HepG2 (cell line): ENCODE data around the gene WSCD1. TPM values are rescaled to one million over a fixed set of nuclear protein-coding genes. Genes with fewer than 3 reads are reported as not detected.

Source experiments
- ATAC-seq: fragments of 200-7000 bp; cut with Tn5 transposase; 3 replicates; pipeline ENCODE4 v1.9.1; 2020; ENCODE audit warnings: mild to moderate bottlenecking, moderate library complexity
- BruUV-seq: library from RNA; stranded (reverse); fragments of 400-500 nt; replicated peaks from 2 replicates; lab custom pipeline; 2021; lab: Mats Ljungman, UMichigan
- CTCF ChIA-PET: fragments of 300-600 bp; formaldehyde crosslinking; extraction: SDS; loops from one replicate; lab custom pipeline; 2021; ENCODE audit warnings: low total read pairs, inconsistent platforms, low intra/inter-chr PET ratio; lab: Yijun Ruan, JAX
- POLR2A ChIA-PET: fragments of 350-600 bp; sonication (Branson Sonifier 250); formaldehyde crosslinking; loops from one replicate; lab custom pipeline; 2020; ENCODE audit warnings: antibody characterized with exemption, inconsistent platforms; lab: Yijun Ruan, JAX
- DNase-seq: peaks from one replicate; pipeline ENCODE4 v3.0.0-alpha.2; 2015; ENCODE audit warnings: low spot score
- FAIRE-seq: peaks from 3 replicates; lab custom pipeline; 2011; peaks lifted over from hg19 to GRCh38; lab: Jason Lieb, UNC
- H2AFZ ChIP-seq: one replicate; pipeline ENCODE4 v1.6.1; 2011; ENCODE audit warnings: low read length, inconsistent platforms
- H3K27ac ChIP-seq: fragments of 300-600 bp; 3 replicates; pipeline ENCODE4 v1.8.0; 2011; ENCODE audit warnings: mixed run types, mild to moderate bottlenecking, mixed read lengths, low read length, inconsistent platforms; ENCODE audit not compliant: insufficient read depth; ENCODE audit errors: extremely low read length
- H3K27me3 ChIP-seq, 2 experiments: fragments of 200-600 bp in 1 of 2; 2 replicates in 1 of 2; 3 replicates in 1 of 2; pipeline versions ENCODE4 v1.6.0 to v1.8.0; 2011; ENCODE audit warnings: low read length in 2 of 2, mild to moderate bottlenecking in 2 of 2, moderate library complexity in 2 of 2, inconsistent platforms in 1 of 2; ENCODE audit not compliant: insufficient read depth in 2 of 2, control insufficient read depth in 1 of 2
- H3K36me3 ChIP-seq, 2 experiments: fragments of 200-600 bp in 1 of 2; replicated peaks in 1 of 2; 2 replicates in 1 of 2; 3 replicates in 1 of 2; pipeline versions ENCODE4 v1.5.1 to v1.8.0; 2011; ENCODE audit warnings: low read length in 2 of 2, inconsistent platforms in 1 of 2; ENCODE audit not compliant: insufficient read depth in 2 of 2, control insufficient read depth in 1 of 2
- H3K4me1 ChIP-seq: 2 replicates; pipeline ENCODE4 v1.5.1; 2012; ENCODE audit warnings: low read length, inconsistent platforms; ENCODE audit not compliant: insufficient read depth
- H3K4me2 ChIP-seq: 2 replicates; pipeline ENCODE4 v1.6.0; 2011; ENCODE audit warnings: low read depth, low read length, inconsistent platforms
- H3K4me3 ChIP-seq, 3 experiments: fragments of 200-600 bp in 1 of 3; sonication (generic), shearing (Covaris generic) in 1 of 3; replicated peaks in 1 of 3; 2 replicates each; pipeline ENCODE4 v1.5.1; 2011 to 2016; ENCODE audit warnings: low read length in 3 of 3, inconsistent platforms in 2 of 3, low read depth in 2 of 3, mild to moderate bottlenecking in 2 of 3, control low read depth in 1 of 3, mixed read lengths in 1 of 3; ENCODE audit not compliant: insufficient read depth in 1 of 3
- H3K79me2 ChIP-seq: one replicate; pipeline ENCODE4 v1.6.1; 2011; ENCODE audit warnings: low read length, inconsistent platforms; ENCODE audit not compliant: insufficient read depth
- H3K9ac ChIP-seq: 2 replicates; pipeline ENCODE4 v1.6.0; 2011; ENCODE audit warnings: mild to moderate bottlenecking, low read depth, low read length, inconsistent platforms; ENCODE audit not compliant: insufficient read depth
- H3K9me3 ChIP-seq: 2 replicates; pipeline ENCODE4 v1.5.1; 2012; ENCODE audit warnings: mild to moderate bottlenecking, low read length
- H4K20me1 ChIP-seq: 2 replicates; pipeline ENCODE4 v1.6.0; 2011; ENCODE audit warnings: inconsistent platforms, mild to moderate bottlenecking, low read length, moderate library complexity; ENCODE audit not compliant: insufficient read depth
- CSRNP1 ChIP-seq: sonication (generic); formaldehyde crosslinking; IDR thresholded peaks from 2 replicates; pipeline ENCODE4 v1.8.1; 2023; ENCODE audit warnings: mild to moderate bottlenecking, missing genetic modification reagents
- GPN1 ChIP-seq: sonication (generic); formaldehyde crosslinking; IDR thresholded peaks from 2 replicates; pipeline ENCODE4 v1.5.1; 2020; ENCODE audit warnings: missing genetic modification reagents, borderline replicate concordance
- NFATC3 ChIP-seq: sonication (generic); formaldehyde crosslinking; IDR thresholded peaks from 2 replicates; pipeline ENCODE4 v1.5.1; 2020; ENCODE audit warnings: mild to moderate bottlenecking, missing genetic modification reagents
- NFYC ChIP-seq: IDR thresholded peaks from 2 replicates; pipeline ENCODE4 v1.6.1; 2016; ENCODE audit warnings: missing genetic modification reagents, missing compliant biosample characterization
- RBM22 ChIP-seq: fragments of 200-400 bp; formaldehyde crosslinking; optimal IDR thresholded peaks from 2 replicates; pipeline ENCODE3; 2017; ENCODE audit warnings: mild to moderate bottlenecking, low read length, moderate library complexity
- REL ChIP-seq: sonication (generic); formaldehyde crosslinking; conservative IDR thresholded peaks from 2 replicates; pipeline ENCODE4 v1.8.0; 2022; ENCODE audit warnings: mild to moderate bottlenecking, missing genetic modification reagents, moderate library complexity
- SMAD3 ChIP-seq: sonication (generic); formaldehyde crosslinking; IDR thresholded peaks from 2 replicates; pipeline ENCODE4 v1.4.0; 2020; ENCODE audit warnings: missing genetic modification reagents
- SMC3 ChIP-seq: IDR thresholded peaks from 2 replicates; pipeline ENCODE4 v1.6.1; 2011; ENCODE audit warnings: low read length, improper control_type of control experiment
- SOX6 ChIP-seq, 2 experiments: fragments of 450-650 bp in 1 of 2; sonication (generic) in 1 of 2; formaldehyde crosslinking in 1 of 2; IDR thresholded peaks; 2 replicates each; pipeline versions ENCODE4 v1.4.0 to v1.6.1; 2017 to 2020; ENCODE audit warnings: antibody characterized with exemption in 1 of 2, mild to moderate bottlenecking in 1 of 2, missing genetic modification reagents in 1 of 2
- SP2 ChIP-seq: sonication (generic); formaldehyde crosslinking; IDR thresholded peaks from 2 replicates; pipeline ENCODE4 v1.5.1; 2020; ENCODE audit warnings: mild to moderate bottlenecking, missing genetic modification reagents
- YEATS2 ChIP-seq: sonication (generic); formaldehyde crosslinking; IDR thresholded peaks from 2 replicates; pipeline ENCODE4 v1.4.0; 2020; ENCODE audit warnings: missing genetic modification reagents, borderline replicate concordance
- ZNF136 ChIP-seq: sonication (generic); formaldehyde crosslinking; IDR thresholded peaks from 2 replicates; pipeline ENCODE4 v1.8.1; 2022; ENCODE audit warnings: low read depth, mild to moderate bottlenecking, moderate library complexity, missing genetic modification reagents
- ZNF24 ChIP-seq: fragments of 450-650 bp; IDR thresholded peaks from 2 replicates; pipeline ENCODE4 v1.6.1; 2017; ENCODE audit warnings: antibody characterized with exemption, mild to moderate bottlenecking
- ZNF619 ChIP-seq: sonication (generic); formaldehyde crosslinking; IDR thresholded peaks from 2 replicates; pipeline ENCODE4 v1.4.0; 2020; ENCODE audit warnings: mild to moderate bottlenecking, missing genetic modification reagents
- ZNF678 ChIP-seq: sonication (generic); formaldehyde crosslinking; IDR thresholded peaks from 2 replicates; pipeline ENCODE4 v1.4.0; 2020; ENCODE audit warnings: mild to moderate bottlenecking, missing genetic modification reagents
- ZNF749 ChIP-seq: sonication (generic); formaldehyde crosslinking; IDR thresholded peaks from 2 replicates; pipeline ENCODE4 v1.8.0; 2022; ENCODE audit warnings: mild to moderate bottlenecking, missing genetic modification reagents, moderate library complexity, borderline replicate concordance
- ZNF782 ChIP-seq: sonication (generic); formaldehyde crosslinking; IDR thresholded peaks from 2 replicates; pipeline ENCODE4 v1.4.0; 2020; ENCODE audit warnings: missing genetic modification reagents, mild to moderate bottlenecking, borderline replicate concordance
- WGBS: methylation state at CpG from one replicate; pipeline ENCODE4 v1.1.6; 2017; ENCODE audit warnings: low lambda C conversion rate; 5-methylcytosine and 5-hydroxymethylcytosine counted together
- in situ Hi-C: cut with HindIII; loops from 2 replicates; pipeline ENCODE4 v1.10.0; 2017; ENCODE audit warnings: low pct_unique_long_range_greater_than_20kb; ENCODE audit not compliant: extremely low pct_ligation_motif_present
- intact Hi-C: fragments of 100-400 bp; cut with micrococcal nuclease; formaldehyde crosslinking; loops from one replicate; pipeline ENCODE4 v1.10.0; 2022; ENCODE audit not compliant: unreplicated experiment
- polyA plus RNA-seq, 8 experiments: library from polyadenylated mRNA; depleted of rRNA in 3 of 8; stranded (reverse) in 7 of 8; unstranded in 1 of 8; fragments of >200 nt; fragmentation: Illumina TruSeq in 4 of 8; extraction: Trizol in 4 of 8; gene quantifications; 2 replicates each; pipeline versions ENCODE4 v1.2.1 to v1.2.3, GENCODE V29; 2011 to 2016; ENCODE audit warnings: low read depth in 4 of 8, missing spikeins in 1 of 8, mixed read lengths in 1 of 8; ENCODE audit not compliant: insufficient read depth in 1 of 8
- total RNA-seq, 5 experiments: library from RNA; depleted of rRNA; stranded (reverse); fragments of >200 nt; fragmentation: Illumina TruSeq; extraction: Trizol; gene quantifications; 2 replicates each; pipeline ENCODE4 v1.2.3, GENCODE V29; 2016; ENCODE audit warnings: low read depth in 1 of 5
- TF ChIP-seq, protein P1 (sequence below): sonication (generic); formaldehyde crosslinking; conservative IDR thresholded peaks from 2 replicates; pipeline ENCODE4 v1.8.0; 2022; ENCODE audit warnings: missing genetic modification reagents
- TF ChIP-seq, protein P2 (sequence below): sonication (generic); formaldehyde crosslinking; IDR thresholded peaks from 2 replicates; pipeline ENCODE4 v1.5.0; 2020; ENCODE audit warnings: mild to moderate bottlenecking, missing genetic modification reagents

Gene WSCD1
- total and polyA plus RNA-seq, 2 of the 13 experiments (the other 11 are each of a cell fraction or from before 2014, with no cell fraction given) = 0.24 to 2.7 TPM

GRCh38 chr17:6165806-6166205, 95.6 kb downstream of the WSCD1 start (continued):
- no peak for TF ChIP-seq NFATC3 (CRISPR knock-in tag)
- TF ChIP-seq REL = no peak
- TF ChIP-seq ZNF749 (CRISPR knock-in tag) = no peak
- no peak for TF ChIP-seq NFYC (CRISPR knock-in tag)

- BruUV-seq = no TSS peak
- Histone ChIP-seq H3K79me2 (no peaks in the 10 kb centered on the region), H3K36me3 (no peaks in the 10 kb centered on the region), H3K9ac (no peak overlapping the region), H3K4me3 (no peak overlapping the region), H4K20me1 (no peaks in the 10 kb centered on the region), H3K9me3 (no peaks in the 10 kb centered on the region), H3K4me1 (no peaks in the 10 kb centered on the region), H2AFZ (no peak overlapping the region), H3K27me3 (peaks cover 5 to 30% of the 10 kb centered on the region in 2 experiments; a peak in 2 of 5 replicates), H3K27ac (no peak overlapping the region), H3K4me2 (no peak overlapping the region)
- POLR2A ChIA-PET = no interaction called here
- TF ChIP-seq GPN1 (CRISPR knock-in tag) (no peak), CSRNP1 (no peak), ZNF136 (no peak), RBM22 (no peak), YEATS2 (CRISPR knock-in tag) (no peak), ZNF619 (no peak), ZNF782 (CRISPR knock-in tag) (no peak), ZNF24 (no peak), SMAD3 (CRISPR knock-in tag) (no peak), ZNF678 (CRISPR knock-in tag) (no peak), SMC3 (no peak), SP2 (no peak), SOX6 (IDR thresholded peaks at IDR 0.05) (no peak), SOX6 (CRISPR knock-in tag; IDR thresholded peaks at IDR 0.05) (no peak)
- TF ChIP-seq, protein P1, sequence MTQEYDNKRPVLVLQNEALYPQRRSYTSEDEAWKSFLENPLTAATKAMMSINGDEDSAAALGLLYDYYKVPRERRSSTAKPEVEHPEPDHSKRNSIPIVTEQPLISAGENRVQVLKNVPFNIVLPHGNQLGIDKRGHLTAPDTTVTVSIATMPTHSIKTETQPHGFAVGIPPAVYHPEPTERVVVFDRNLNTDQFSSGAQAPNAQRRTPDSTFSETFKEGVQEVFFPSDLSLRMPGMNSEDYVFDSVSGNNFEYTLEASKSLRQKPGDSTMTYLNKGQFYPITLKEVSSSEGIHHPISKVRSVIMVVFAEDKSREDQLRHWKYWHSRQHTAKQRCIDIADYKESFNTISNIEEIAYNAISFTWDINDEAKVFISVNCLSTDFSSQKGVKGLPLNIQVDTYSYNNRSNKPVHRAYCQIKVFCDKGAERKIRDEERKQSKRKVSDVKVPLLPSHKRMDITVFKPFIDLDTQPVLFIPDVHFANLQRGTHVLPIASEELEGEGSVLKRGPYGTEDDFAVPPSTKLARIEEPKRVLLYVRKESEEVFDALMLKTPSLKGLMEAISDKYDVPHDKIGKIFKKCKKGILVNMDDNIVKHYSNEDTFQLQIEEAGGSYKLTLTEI (CRISPR knock-in tag) = no peak
- TF ChIP-seq, protein P2, sequence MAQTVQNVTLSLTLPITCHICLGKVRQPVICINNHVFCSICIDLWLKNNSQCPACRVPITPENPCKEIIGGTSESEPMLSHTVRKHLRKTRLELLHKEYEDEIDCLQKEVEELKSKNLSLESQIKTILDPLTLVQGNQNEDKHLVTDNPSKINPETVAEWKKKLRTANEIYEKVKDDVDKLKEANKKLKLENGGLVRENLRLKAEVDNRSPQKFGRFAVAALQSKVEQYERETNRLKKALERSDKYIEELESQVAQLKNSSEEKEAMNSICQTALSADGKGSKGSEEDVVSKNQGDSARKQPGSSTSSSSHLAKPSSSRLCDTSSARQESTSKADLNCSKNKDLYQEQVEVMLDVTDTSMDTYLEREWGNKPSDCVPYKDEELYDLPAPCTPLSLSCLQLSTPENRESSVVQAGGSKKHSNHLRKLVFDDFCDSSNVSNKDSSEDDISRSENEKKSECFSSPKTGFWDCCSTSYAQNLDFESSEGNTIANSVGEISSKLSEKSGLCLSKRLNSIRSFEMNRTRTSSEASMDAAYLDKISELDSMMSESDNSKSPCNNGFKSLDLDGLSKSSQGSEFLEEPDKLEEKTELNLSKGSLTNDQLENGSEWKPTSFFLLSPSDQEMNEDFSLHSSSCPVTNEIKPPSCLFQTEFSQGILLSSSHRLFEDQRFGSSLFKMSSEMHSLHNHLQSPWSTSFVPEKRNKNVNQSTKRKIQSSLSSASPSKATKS (CRISPR knock-in tag) = no peak
- intact Hi-C loops = no loop called here
- CTCF ChIA-PET = no interaction called here
- DNase-seq (no peak), ATAC-seq (no peak), FAIRE-seq (no peak)
- in situ Hi-C loops = no loop called here
- WGBS = 2% methylated on average over 6 of the region's 6 CpGs
Observed at GRCh38 chr17:6166492-6167179, 96.5 kb downstream of the WSCD1 start.
